ENCODE data around the gene SLIT1.

Gene SLIT1

GRCh38 chr10:97078261-97078937 is 107.4 kb downstream of the SLIT1 start:
- DNase-seq, result no peak

- no peak for DNase-seq
Observed at GRCh38 chr10:97076781-97077180, 109.0 kb downstream of the SLIT1 start.

DNA sequence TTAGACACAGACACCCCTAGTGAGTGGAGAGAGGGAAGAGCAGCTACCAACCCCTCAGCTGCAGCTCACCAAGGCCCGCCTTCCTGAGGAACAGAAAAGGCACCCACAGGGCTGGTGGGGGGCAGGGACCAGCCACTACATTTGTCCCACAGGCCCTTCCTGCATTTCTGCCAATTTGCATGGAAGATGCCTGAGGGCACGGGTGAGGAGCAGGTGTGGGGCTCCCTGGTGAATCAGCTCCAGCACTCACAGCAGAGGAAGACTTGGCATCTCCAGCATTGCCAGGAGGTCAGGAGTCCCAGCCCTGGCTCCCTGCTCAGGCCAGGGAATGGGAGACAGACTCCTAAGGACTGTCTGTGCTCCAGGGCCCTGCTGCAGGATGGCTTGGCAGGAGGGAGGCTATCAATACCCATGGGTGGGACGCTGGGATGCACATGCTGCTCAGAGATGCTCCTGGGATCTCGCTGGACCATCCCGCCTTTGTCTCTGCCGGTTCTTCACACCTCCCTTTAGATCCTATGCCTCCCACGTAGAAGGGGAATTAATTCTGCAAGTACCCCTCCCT is 109.7 kb downstream of the SLIT1 start:
- no peak for DNase-seq

DNA sequence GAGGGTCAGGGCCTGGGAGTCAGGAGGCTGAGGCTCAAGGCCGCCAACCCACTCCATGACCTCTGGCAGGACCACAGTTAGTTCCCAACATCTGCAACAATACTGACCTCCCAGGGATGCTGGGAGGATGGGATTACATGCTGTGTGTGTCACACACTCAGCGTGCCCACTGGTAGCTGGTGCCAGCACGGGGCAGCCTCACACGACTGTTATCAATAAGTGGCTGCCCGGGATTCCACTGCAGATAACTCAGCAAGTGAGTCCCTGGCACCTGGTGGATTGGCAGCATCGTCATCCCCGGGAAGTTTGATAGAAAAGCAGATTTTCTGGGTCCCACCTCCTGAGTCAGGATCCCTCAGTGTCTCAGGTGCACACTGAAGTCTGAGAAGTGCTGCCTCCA is 110.3 kb downstream of the SLIT1 start:
- DNase-seq, result no peak

DNA sequence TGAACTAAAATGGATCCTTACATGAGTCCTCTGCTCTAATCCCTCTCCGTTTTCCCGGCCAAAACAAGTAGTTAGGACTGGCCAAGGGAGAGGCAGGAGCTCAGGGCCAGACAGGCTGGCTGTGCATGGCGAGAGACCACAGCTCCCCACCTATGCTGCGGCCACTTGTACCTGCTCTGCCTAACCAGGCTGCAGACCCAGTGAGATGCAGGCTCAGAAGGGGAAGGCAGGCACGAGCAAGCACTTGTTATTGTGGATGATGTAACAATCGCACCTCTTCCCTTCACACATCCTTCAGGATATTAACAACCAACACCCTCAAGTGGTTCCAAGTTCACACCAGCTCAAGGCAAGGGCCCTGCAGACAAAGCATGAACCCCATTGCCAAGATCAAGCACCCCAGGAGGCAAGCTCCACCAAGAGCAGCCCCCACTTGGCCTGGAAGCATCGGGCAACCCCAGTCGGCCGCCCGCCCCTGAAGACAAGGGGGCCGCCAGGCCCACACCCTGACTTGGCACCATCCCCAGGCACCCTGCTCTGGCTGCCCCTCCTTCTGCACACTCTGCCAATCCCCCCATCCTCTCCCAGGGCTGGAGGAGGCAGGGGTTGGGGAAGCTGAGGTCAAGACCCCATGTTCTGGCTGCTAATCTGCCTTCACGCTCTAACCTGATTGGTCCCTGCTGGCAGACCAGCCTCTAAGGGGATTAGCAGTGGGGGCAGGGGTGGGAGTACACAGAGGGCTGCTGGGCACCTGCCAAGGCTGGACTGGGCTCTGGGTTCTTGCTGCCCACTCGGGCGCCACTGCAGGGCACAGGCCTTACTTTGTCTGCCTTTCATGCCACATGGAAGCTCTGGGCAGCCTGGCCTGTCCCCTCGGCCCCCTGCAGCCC is 111.3 kb downstream of the SLIT1 start:
- DNase-seq, result no peak

DNA sequence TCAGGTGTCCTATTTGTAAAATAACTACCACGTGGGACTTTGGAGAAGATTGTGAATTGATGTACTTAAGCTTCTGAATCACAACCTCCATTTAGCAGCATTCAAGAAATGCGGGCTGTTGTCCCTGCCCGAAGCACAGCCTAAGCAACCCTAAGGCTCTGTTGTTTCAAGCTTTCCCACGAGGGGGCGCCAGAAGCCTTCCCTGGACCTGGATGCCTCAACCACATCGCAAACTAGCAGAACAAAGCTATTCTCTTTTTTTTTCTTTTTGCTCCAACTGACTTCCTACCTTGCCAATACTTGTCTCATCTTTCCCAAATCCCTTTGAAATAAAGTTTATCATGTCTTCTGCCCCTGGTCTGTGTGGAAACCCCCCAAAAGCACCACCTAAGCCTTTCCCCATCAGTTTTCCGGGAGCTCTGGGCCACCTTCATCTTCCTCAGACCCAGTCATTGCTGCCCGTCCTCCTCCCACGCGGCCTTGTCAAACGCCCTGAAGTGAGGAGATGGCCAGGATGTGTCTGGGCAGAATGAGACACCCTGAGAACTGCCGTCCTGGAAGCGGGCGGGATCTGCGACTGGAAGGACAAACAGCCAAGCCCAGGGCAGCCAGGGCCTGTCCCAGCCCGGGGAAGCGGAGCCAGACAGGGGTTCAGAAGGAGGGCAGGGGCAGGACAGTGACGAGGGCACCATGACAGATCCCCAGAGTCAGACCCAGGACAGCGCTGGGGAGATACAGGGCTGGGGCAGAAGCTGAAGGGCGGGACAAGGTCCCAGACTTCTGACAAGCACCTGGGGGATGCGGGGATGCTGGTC is 112.7 kb downstream of the SLIT1 start:
- DNase-seq, result peak; percentile 43 to 53

GRCh38 chr10:97071496-97071895 is 114.3 kb downstream of the SLIT1 start:
- no peak for DNase-seq

- peak in 1 of 2 donors; percentile 12 for DNase-seq
Observed at GRCh38 chr10:97069576-97070362, 116.0 kb downstream of the SLIT1 start.

- no peak for DNase-seq
Observed at GRCh38 chr10:97069026-97069425, 116.7 kb downstream of the SLIT1 start.

GRCh38 chr10:97067716-97068391 is 117.9 kb downstream of the SLIT1 start:
- no peak for DNase-seq

- no peak for DNase-seq
Observed at GRCh38 chr10:97066877-97067555, 118.7 kb downstream of the SLIT1 start.

DNA sequence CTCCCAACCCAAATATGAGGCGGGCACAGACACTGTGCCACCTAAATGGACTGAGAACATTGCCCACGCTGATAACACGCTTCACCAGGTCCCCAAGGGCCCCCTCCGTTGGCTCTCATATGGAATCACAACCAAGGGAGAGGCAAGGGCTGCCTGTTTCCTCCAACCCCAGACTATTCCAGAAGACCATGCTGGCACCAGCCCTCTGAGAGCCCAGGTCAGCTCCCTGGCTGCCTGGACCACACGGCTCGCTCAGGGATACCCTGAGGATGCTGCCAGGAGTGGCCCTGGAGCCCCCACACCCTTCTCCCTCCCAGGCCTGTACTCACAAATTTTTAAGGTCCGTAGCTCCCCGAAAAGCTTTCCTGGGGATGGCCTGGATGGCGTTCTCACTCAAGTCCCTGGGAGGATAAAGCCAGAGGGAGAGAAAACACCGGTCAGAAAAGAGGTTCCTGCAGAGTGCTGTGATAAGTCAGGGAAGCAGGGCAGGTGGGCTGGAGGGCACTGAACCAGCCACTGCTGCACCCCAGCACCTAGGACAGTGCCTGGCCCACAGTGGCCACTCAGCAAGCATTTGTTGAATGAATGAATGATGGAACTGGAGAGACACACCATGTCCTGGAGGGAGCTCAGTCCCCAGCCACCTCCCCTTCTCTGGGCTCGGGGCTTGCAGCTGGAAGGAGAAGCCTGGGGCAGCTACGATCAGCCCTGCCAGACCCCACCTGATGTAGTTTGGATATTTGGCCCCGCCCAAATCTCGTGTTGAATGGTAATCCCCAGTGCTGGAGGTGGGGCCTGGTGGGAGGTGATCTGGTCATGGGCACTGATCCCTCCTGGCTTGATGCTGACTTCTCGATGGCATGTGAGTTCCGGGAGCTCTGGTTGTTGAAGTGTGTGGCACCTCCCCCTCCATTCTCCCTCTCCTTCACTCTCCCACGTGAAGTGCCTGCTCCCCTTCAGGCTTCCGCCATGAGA is 119.8 kb downstream of the SLIT1 start:
- DNase-seq, result no peak

DNA sequence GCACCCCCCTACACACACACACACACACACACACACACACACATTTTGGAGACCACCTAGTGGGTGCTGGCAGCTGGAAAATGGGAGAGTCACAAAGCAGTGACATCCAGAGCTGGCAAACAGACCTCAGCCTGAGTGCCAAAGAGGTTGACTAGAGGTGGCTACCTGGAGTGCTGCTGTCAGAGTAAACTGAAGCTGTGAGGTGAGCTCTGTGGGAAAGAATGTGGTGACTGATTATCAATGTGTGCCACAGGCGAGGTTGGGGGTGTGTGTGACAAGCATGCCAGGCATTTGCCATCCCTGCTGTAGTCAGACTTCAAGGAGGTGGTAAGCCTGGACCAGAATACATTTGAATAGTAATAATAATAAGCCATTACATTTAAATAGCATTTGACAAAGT is 120.6 kb downstream of the SLIT1 start:
- DNase-seq, result no peak

DNA sequence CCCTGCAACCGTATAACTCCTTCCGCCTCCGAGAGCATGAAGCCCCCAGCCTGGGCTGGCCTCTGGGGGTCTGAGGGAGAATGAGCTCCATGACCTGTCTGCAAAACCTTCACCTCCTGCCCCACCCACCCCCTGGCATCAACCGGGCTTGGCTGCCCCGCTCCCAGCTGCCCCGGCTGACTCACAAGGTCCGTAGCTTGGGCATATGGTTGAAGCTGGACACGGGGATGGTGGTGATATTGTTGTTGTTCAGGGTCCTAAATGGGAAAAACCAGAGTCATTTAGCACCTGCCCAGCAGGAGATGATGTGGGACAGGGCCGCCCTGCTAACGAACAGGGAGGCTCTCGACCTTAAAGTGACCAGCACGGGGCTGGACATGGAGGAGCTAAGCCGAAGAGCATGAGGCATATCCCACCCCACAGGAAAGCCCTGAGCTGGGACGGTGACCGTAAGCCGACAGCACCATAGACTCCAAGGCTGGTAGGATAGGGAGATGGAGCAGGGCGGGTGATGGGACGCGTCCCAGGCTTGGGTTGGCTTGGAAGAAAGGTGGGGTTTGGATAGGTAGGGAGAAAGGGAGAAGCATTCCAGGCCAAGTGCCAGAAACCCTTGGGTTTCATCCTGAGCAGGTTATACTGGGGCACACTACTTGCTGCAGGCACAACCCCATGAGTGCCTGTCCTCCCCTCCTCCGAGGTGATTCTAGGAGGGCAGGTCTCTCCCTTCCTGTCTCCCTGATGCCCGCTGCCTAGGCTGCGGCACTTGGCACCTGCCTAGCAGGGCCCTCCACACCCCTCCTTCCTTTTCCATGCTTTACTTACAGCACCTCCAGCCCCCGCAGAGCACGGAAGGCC is 121.5 kb downstream of the SLIT1 start:
- no peak for DNase-seq

- DNase-seq, result no peak
Observed at GRCh38 chr10:97063271-97063982, 122.3 kb downstream of the SLIT1 start.

GRCh38 chr10:97062456-97062855 is 123.3 kb downstream of the SLIT1 start:
- no peak for DNase-seq

- DNase-seq, result no peak
Observed at GRCh38 chr10:97062046-97062445, 123.7 kb downstream of the SLIT1 start.

DNA sequence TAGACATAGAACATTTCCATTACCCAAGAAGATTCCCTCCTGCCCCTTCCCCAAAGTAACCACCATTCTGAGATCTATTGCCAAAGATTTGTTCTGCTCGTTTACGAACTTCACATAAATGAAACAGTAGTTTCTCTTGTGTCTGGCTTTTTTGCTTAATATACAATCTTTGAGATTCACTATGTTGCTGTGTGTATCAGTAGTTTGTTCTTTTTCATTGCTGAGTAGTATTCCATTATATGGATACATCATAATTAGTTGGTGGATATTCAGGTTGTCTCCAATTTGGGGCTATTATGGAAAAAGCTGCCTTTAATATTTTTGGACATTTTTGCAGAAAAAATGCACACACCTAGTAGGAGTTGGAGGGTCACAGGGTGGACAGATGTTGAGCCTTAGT is 124.3 kb downstream of the SLIT1 start:
- no peak for DNase-seq

All from bone marrow (tissue), 2 donors.